Chondrocyte (in vitro differentiated cells): Measurements from ENCODE around the gene KLHL18. TPM values are rescaled to one million over a fixed set of nuclear protein-coding genes. Genes with fewer than 3 reads are reported as not detected.
"Not testable (repeated sequence)": the region's sequence is repeated elsewhere in the genome, so short reads cannot be mapped to it uniquely, and the experiment has no call there.

ENCODE experiments used
- DNase-seq: peaks from one replicate; pipeline ENCODE4 v3.0.0; 2021; ENCODE audit warnings: mixed read lengths, low spot score
- H3K27ac Mint-ChIP-seq: one replicate; pipeline ENCODE4 v1.8.0; 2021; ENCODE audit warnings: mild to moderate bottlenecking, moderate library complexity, mixed read lengths; ENCODE audit not compliant: unreplicated experiment
- H3K27me3 Mint-ChIP-seq: 2 replicates; pipeline ENCODE4 v1.8.0; 2021; ENCODE audit warnings: low read depth, mixed read lengths
- H3K36me3 Mint-ChIP-seq: 2 replicates; pipeline ENCODE4 v1.8.0; 2021; ENCODE audit warnings: low read depth, mixed read lengths
- H3K4me1 Mint-ChIP-seq: 2 replicates; pipeline ENCODE4 v1.8.0; 2021; ENCODE audit warnings: low read depth, mild to moderate bottlenecking, mixed read lengths
- H3K4me3 Mint-ChIP-seq: one replicate; pipeline ENCODE4 v1.8.0; 2021; ENCODE audit warnings: mild to moderate bottlenecking, moderate library complexity, mixed read lengths; ENCODE audit not compliant: unreplicated experiment
- H3K9me3 Mint-ChIP-seq: 2 replicates; pipeline ENCODE4 v1.8.0; 2021; ENCODE audit warnings: low read depth, mixed read lengths
- CTCF ChIP-seq: fragments of 200-600 bp; sonication (generic); IDR thresholded peaks from 2 replicates; pipeline ENCODE4 v1.5.0; 2021; ENCODE audit warnings: antibody characterized with exemption, mild to moderate bottlenecking, moderate library complexity
- total RNA-seq: library from RNA; stranded (reverse); gene quantifications from 3 replicates; pipeline ENCODE4 v1.2.1, GENCODE V29; 2021

Gene KLHL18
- total RNA-seq, 1 donor from 2014 or later, result 31.9 TPM

GRCh38 chr3:47347217-47347801 lies 64.6 kb downstream of the KLHL18 start:
- H3K4me1 Mint-ChIP-seq, result no peaks in the 10 kb centered on the region
- no peak for DNase-seq
- no peak overlapping the region for H3K4me3 Mint-ChIP-seq
- peaks cover 19% of the 10 kb centered on the region for H3K36me3 Mint-ChIP-seq
- no peak overlapping the region for H3K27ac Mint-ChIP-seq
- no peaks in the 10 kb centered on the region for H3K9me3 Mint-ChIP-seq
- no peaks in the 10 kb centered on the region for H3K27me3 Mint-ChIP-seq
- TF ChIP-seq CTCF, result no peak

GRCh38 chr3:47348411-47349154 lies 65.8 kb downstream of the KLHL18 start:
- H3K4me1 Mint-ChIP-seq, result no peaks in the 10 kb centered on the region
- H3K27ac Mint-ChIP-seq, result no peak overlapping the region

GRCh38 chr3:47355010-47355409 lies 72.3 kb downstream of the KLHL18 start:
- peaks cover 19% of the 10 kb centered on the region for H3K9me3 Mint-ChIP-seq
- H3K4me1 Mint-ChIP-seq, result no peaks in the 10 kb centered on the region
- no peak for DNase-seq
- H3K27ac Mint-ChIP-seq, result no peak overlapping the region
- peaks cover 7% of the 10 kb centered on the region for H3K36me3 Mint-ChIP-seq
- no peak overlapping the region for H3K4me3 Mint-ChIP-seq
- TF ChIP-seq CTCF, result no peak
- H3K27me3 Mint-ChIP-seq, result no peaks in the 10 kb centered on the region

More at GRCh38 chr3:47348411-47349154, 65.8 kb downstream of the KLHL18 start:
- peaks cover 15% of the 10 kb centered on the region for H3K36me3 Mint-ChIP-seq
- no peaks in the 10 kb centered on the region for H3K9me3 Mint-ChIP-seq
- DNase-seq, result no peak
- H3K4me3 Mint-ChIP-seq, result no peak overlapping the region
- TF ChIP-seq CTCF, result no peak
- no peaks in the 10 kb centered on the region for H3K27me3 Mint-ChIP-seq

- H3K4me3 Mint-ChIP-seq, result no peak overlapping the region
- no peak for TF ChIP-seq CTCF
- DNase-seq, result no peak
- H3K36me3 Mint-ChIP-seq, result peaks cover 10% of the 10 kb centered on the region
- H3K9me3 Mint-ChIP-seq, result peaks cover 24% of the 10 kb centered on the region
- no peak overlapping the region for H3K27ac Mint-ChIP-seq
- no peaks in the 10 kb centered on the region for H3K4me1 Mint-ChIP-seq
- H3K27me3 Mint-ChIP-seq, result no peaks in the 10 kb centered on the region
These were observed 73.5 kb downstream of the KLHL18 start for GRCh38 chr3:47356201-47356600.

GRCh38 chr3:47359323-47359722 lies 76.6 kb downstream of the KLHL18 start:
- Mint-ChIP-seq H3K27ac (no peak overlapping the region), H3K9me3 (peaks cover 24% of the 10 kb centered on the region), H3K36me3 (peaks cover 8% of the 10 kb centered on the region), H3K4me3 (no peak overlapping the region), H3K4me1 (no peaks in the 10 kb centered on the region), H3K27me3 (no peaks in the 10 kb centered on the region)
- no peak for TF ChIP-seq CTCF
- no peak for DNase-seq

- H3K27ac Mint-ChIP-seq, H3K4me1 Mint-ChIP-seq, H3K4me3 Mint-ChIP-seq, H3K36me3 Mint-ChIP-seq, DNase-seq, H3K27me3 Mint-ChIP-seq: not testable (repeated sequence)
- H3K9me3 Mint-ChIP-seq, result peaks cover 24% of the 10 kb centered on the region
These were observed 77.4 kb downstream of the KLHL18 start for GRCh38 chr3:47360110-47360517.
